Measurements from ENCODE around the gene COL19A1. TPM values are rescaled to one million over a fixed set of nuclear protein-coding genes. Genes with fewer than 3 reads are reported as not detected.
A peak's percentile ranks its signal among the peaks of the same experiment; 100 is the strongest.

The COL19A1 gene
- total RNA-seq, 1 donor, result under 0.01 TPM

DNA sequence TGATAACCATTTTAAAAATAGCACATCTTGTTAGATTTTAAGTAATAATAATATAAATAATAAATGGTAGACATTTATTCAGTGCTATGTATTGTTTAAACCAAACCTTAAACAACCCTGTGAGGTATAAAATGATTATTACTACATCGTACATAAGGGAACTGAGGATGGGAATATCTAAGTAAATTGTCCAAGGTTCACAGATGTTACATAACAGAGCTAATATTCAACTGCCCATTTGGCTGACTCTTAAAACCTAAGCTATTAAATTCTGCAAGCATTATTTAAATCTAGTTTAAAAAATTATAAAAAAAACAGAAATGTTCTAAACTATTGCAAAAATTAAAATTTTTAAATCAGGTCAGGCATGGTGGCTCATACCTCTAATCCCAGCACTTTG, 175.1 kb downstream of the COL19A1 start:
- no peak for DNase-seq (ENCODE audit: low read depth in 2 of 3, low spot score in 2 of 3)

GRCh38 chr6:70045413-70045812, 179.1 kb downstream of the COL19A1 start:
- DNase-seq (ENCODE audit: low read depth in 2 of 3, low spot score in 2 of 3), result no peak

- DNase-seq (ENCODE audit: low read depth in 2 of 3, low spot score in 2 of 3), result no peak
These were observed 185.1 kb downstream of the COL19A1 start for GRCh38 chr6:70051197-70052124.

DNA sequence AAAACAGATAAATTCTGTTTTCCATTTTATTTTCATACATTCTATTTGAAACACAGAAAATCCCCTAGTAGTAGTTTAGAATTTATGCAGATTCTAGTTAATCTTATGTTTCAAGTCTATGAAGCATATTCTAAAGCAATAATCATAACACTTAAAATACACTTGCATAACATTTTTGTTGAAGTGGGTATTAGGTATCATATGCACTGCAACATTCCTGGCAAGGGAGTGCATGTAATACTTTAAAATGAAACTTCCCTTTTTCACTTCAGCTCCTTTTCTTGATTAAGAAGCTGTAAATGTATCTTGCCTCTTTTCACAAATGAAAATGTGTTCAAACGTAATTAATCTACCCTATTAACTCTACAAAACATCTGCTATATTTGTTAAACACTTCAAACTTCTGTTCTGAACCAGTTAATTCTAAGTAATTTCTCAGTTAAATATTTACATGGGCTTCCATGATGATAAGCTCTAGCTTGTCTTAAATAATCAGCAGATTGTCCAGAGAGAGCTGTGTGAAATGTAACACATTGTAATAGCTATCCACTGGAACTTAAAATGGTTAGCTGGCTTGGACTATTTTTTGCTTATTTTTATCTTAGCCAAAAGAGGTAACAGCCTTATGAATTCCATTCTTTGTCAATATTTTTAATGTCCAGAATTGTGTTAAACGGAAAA, 192.8 kb downstream of the COL19A1 start:
- DNase-seq (ENCODE audit: low read depth in 2 of 3, low spot score in 2 of 3), result no peak

GRCh38 chr6:70060680-70061079, 194.3 kb downstream of the COL19A1 start:
- DNase-seq (ENCODE audit: low read depth in 2 of 3, low spot score in 2 of 3), result no peak

DNA sequence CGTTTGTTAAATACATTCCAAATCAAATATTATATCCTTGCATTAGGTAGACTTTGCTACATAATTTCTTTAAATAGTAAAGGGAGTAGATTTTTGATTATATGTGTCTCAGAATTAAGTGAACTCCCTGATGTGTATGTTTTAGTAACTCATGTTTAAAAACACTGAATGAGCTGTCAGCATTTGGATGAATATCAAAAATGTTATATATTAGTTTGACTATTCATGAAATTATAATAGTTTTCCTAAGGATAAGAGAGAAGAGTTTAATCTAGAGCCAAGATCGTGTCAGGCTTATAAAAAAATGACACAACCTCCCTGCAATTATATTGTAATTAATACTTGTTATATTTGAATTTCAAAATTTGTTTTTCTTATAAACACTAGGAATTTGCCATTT, 195.2 kb downstream of the COL19A1 start:
- no peak for DNase-seq (ENCODE audit: low read depth in 2 of 3, low spot score in 2 of 3)

- DNase-seq (ENCODE audit: low read depth in 2 of 3, low spot score in 2 of 3), result no peak
These were observed 195.7 kb downstream of the COL19A1 start for GRCh38 chr6:70062010-70062409.

GRCh38 chr6:70072540-70073179, 206.3 kb downstream of the COL19A1 start:
- no peak for DNase-seq (ENCODE audit: low read depth in 2 of 3, low spot score in 2 of 3)

DNA sequence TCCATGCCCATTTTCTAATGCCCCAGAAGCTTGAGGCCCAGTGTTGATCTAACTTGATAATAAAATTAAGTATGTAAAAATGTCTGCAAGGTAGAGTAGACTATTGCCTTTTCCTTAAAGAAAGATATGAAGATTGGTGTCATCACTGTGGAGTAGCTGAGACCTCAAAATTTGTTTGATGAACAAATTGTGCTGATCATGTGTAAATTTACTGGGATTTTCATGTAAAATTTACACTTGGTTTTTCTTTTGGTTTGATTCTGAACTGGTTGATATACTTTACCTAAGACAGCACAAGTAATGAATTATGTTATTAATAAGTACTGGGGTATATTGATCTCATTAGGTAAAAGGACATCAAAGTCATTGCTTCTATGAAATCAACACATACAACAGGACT, 207.3 kb downstream of the COL19A1 start:
- no peak for DNase-seq (ENCODE audit: low read depth in 2 of 3, low spot score in 2 of 3)

DNA sequence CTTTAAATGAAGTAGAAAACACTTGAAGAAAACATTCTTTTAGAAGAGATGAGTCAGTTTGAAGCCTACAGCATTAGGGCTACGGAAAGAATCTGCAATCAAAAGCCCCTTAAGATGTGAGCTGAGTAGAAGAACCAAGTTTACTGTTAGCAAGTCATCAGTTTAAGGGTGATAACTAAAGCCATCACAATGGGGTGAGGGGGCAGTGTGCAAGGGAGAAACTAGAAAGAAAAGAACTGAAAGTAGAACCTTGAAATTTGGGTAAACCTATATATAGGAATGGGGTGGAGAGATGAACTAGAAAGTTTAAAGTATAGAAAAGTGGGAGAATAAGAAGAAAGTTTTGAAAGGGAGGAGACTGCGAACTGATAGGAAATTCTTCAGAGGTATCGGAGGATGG, 212.9 kb downstream of the COL19A1 start:
- no peak for DNase-seq (ENCODE audit: low read depth in 2 of 3, low spot score in 2 of 3)

DNA sequence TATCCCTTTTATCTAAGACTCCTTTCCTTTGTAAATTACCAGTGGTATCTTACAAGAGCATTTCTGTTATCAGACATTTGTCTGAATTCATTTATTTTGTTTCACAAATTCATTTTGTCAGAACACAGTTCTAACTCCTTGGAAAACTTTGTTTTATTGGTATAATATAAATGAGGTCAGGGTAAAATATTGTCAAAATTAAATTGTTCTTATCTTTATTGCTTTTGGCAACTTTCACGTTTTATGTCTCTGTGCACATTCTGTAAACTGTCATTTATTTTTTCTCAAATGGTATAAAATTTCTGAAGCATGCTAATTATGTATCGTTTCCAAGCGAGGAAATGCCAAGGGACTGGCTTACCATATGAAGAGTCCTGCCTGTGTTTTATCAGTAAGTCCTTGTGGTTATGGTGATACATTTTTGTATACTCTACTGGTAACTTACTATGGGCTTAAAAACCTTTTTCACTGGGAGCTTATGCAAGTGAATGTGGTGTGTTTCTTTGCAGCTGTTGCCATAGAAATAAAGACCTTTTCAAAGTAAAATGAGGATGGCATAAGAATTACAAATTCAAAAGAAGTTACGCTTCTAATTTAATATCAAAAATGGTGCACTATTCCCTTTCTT, 214.2 kb downstream of the COL19A1 start:
- no peak for DNase-seq (ENCODE audit: low read depth in 2 of 3, low spot score in 2 of 3)

- no peak for DNase-seq (ENCODE audit: low read depth in 2 of 3, low spot score in 2 of 3)
These were observed 216.5 kb downstream of the COL19A1 start for GRCh38 chr6:70082830-70083229.

GRCh38 chr6:70086806-70087205, 220.4 kb downstream of the COL19A1 start:
- no peak for DNase-seq (ENCODE audit: low read depth in 2 of 3, low spot score in 2 of 3)

DNA sequence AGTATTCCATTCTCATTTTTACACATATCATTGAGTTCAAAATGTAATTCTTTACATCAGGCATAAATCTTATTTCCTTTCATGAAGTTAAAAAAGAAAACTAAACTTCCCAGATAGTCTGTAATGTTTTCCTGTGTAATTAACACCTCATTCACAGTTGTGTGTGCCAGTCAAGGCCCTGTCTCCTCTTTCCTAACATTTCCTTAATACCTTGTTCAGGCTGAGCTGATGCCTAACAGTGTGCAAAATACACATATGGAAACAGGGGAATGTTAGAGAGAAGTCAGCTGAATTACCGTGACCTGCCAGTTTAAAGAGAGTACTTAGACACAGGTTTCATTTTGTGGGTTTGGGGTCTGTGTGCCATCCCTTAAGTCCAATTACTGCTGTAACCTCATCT, 227.8 kb downstream of the COL19A1 start:
- DNase-seq (ENCODE audit: low read depth in 2 of 3, low spot score in 2 of 3), result no peak

DNA sequence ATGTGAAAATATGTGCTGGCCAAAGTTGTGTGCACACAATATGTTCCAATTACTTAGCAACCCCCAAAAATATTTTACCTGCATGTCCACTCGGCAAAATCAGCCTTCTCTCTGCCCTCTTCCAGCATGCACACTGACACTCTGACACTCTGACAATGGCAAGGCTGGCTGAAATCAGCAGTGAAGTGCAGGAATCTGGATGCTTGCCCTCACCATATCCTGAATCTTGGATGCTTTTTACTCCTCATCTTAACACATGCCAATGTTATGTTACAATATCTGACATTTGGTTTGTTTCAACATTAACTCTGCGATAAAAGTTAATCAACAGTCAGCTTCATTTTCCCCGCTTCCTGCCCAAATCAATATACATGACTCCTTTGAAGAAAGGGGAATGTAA, 233.4 kb downstream of the COL19A1 start:
- no peak for DNase-seq (ENCODE audit: low read depth in 2 of 3, low spot score in 2 of 3)

- no peak for DNase-seq (ENCODE audit: low read depth in 2 of 3, low spot score in 2 of 3)
These were observed 237.4 kb downstream of the COL19A1 start for GRCh38 chr6:70103798-70104197.

DNA sequence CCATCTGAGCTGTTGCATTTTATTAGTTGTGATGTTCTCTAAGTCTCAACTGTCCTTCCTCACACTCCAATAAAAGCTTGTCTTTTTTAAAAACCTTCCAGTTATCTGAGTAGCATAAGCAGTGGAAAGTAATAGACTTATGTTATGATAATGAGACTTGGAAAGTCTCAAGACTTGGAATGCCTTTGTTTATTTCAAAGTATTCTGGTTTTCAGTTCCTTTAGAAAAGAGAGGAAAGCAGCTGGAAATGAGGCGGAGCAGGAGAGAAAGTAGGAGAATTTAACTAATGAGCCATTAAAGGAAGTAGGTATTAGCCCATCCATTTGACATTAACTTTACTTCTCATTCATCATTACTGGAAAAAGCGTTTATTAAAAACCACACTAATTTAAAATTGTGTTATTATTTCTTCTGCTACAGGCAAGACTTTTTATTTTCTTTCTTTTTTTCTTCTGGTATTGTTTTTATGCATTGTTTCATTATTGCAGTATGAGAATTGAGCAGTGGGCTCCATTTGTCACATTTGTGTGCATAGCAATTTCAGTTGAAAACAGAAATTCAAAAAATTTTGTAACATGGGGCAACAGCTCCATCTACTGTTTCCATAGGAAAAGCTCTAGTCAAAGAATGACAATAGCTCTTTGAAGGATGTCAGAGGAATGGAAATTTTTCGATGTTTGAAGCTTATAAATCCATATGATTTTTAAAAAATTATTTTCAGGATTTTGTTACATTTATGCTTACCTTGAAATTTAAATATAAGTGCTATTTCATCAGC, 241.7 kb downstream of the COL19A1 start:
- peak; percentile 2 to 65 (median 25) for DNase-seq (ENCODE audit: low read depth in 2 of 3, low spot score in 2 of 3)

DNA sequence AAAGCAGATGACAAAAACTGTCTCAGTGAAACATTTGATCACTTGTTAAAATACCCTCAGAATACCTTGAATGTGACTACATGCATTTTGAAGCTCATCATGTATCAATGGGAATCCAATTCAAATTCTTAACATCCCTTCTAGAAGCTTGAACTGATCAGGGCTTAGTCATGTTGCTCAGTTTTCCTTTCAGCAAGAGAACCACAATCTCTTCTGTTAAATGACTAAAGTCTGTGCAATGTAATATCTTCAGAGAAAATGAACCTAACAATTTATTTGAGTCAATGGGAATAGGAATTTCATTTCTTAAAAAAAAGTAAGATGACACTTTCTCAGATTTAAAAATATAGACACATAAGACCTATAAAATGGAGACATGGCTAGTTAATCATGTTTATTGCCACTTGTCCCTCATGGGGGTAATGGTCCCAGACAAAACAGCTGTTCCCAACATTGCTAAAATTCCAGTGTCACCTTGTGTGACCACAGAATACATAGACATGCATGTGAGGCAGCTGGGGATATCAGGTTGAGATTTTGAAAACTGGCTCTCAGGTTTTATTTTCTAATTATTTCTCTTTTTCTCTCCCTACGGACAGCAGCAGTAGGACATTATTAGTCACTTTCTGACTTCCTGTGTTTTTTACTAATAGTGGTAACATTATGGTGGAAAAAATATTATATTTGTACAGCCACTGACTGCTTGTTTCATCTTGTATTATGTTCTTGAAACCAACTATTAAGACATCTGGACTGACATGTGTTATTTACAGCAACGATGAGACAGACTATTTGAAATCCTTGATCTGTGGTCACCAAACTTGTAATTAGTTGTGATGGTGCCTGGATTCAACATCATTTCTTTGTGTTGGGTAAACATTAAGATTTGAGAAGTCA, 244.0 kb downstream of the COL19A1 start:
- DNase-seq (ENCODE audit: low read depth in 2 of 3, low spot score in 2 of 3), result no peak

GRCh38 chr6:70111737-70112136, 245.4 kb downstream of the COL19A1 start:
- no peak for DNase-seq (ENCODE audit: low read depth in 2 of 3, low spot score in 2 of 3)
